HG03139 (cell line): Measurements from ENCODE around the gene NUDT7.

ENCODE experiments used
- ATAC-seq: cut with Tn5 transposase; IDR thresholded peaks from one replicate; pipeline ENCODE4 v1.9.1; 2021; ENCODE audit not compliant: unreplicated experiment

Gene NUDT7

DNA sequence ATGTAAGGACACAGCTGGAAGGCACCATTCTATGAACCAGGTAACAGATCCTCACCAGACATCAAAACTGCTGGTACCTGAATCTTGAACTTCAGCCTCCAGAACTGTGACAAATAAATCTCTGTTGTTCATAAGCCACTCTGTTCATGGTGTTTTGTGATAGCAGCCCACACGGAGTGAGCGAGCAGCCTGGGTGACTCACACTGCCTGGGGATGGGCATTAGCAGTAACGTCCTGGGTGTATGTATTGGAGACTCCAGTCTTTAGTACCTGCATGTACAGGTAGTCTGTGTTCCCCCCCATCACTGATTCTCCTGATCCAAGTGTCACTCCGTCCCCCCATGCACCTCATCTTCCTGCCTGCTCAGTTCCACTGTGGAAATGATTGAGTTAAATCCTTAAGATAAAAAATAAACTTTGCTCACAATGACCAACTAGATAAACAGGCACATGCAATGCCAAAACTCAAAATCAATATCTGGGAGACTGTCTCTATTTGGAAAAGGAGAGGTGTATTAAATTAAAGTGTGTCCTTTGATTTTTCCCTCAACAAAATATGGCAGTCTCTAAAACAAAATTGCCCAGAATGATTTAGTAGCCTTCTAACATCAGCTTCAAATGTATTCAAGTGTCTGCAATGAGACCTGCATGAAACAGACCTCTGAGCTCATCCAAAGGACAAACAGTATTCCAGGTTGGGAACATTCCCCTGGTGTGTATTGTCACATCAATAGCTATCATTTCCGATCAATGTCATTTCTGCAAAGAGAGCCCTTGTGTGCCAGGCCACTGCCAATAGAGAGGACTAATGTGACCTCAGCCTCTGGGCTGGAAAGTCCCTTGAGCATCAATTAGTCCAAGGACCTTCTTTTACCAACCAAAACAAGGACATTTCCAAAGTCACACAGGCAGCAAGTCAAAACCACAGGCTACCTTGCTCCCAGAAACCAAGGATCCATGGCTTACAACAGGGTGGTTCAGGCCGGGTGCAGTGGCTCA lies 53.9 kb downstream of the NUDT7 start:
- no peak for ATAC-seq

GRCh38 chr16:77777745-77778144 lies 55.4 kb downstream of the NUDT7 start:
- ATAC-seq: no peak

GRCh38 chr16:77780378-77780837 lies 58.1 kb downstream of the NUDT7 start:
- no peak for ATAC-seq

DNA sequence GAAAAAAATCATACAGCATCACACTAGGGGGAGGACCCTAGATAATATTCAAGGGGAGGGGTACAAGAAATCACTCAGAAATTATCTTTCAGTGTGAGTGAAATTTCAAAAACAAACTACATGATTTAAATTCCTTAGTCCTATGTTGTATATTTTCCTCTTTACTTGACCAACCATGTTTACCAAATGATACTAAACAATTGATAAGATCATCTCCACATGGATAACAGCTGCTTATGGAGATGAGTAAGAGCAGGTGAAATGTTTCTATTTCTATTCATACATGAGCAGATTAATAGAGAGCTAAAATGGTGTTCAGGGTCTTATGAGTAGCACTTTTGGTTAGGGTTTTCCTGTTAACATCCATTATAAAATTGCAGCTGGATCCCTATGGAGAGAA lies 58.8 kb downstream of the NUDT7 start:
- no peak for ATAC-seq

GRCh38 chr16:77782694-77783093 lies 60.4 kb downstream of the NUDT7 start:
- ATAC-seq: no peak

DNA sequence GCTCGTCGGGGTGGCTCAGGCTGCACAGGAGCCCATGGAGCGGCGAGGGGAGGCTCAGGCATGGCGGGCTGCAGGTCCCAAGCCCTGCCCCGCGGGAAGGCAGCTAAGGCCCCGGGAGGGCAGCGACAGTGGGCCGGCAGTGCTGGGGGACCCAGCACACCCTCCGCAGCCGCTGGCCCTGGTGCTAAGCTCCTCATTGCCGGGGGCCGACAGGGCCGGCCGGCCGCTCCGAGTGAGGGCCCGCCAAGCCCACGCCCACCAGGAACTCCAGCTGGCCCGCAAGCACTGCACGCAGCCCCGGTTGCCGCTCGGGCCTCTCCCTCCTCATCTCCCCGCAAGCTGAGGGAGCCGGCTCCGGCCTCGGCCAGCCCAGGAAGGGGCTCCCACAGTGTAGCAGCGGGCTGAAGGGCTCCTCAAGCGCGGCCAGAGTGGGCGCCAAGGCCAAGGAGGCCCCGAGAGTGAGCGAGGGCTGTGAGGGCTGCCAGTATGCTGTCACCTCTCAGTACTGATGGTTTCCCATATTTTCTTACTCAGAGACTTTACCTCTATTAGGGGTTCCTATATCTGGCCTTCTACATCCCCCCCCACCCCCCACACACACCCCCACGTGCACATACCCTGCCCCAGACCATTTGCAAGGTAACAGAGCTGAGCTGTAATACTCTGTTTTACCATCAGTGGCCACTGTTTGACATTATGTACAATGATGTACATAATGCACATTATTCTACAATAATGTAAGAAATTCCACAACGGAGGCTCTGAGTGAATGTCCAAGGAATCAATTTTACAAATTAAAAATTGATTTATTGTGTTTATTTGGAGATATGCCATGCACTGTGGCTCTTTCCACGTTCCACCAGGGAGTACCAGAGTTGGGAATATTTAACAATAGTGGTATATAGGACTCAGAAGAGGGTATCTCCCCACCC lies 62.4 kb downstream of the NUDT7 start:
- ATAC-seq: no peak

- ATAC-seq: no peak
Observed at GRCh38 chr16:77785373-77785764, 63.1 kb downstream of the NUDT7 start.

DNA sequence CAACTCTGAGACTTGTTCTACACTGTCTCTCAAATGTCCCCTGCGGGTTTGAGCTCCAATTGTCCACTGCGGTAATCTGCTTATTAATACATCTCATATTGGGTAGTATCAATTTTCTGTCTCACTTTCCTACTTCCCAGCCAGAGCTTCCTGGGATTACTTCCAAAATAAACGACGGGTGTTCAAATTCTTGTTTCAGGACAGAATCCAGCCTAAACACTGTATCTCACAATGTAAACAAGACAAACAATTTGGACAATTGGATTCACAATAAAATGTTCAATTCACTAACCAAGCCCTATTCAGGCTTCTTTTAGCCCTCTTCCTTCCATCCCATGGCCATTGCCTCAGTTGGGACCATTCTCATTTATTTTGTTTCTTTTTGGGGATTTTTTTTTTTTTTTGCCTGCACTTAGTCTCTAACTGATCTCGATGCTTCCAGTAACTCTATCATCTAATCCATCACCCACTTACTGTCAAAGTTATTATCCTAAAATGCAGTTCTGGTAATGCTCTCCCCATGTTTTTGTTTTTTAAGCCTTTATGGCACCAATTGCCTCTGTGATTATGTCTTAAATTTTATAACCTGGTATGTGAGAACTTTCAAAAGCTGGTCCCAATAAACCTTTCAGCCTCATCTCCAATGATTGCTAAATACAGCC lies 64.0 kb downstream of the NUDT7 start:
- ATAC-seq: no peak

DNA sequence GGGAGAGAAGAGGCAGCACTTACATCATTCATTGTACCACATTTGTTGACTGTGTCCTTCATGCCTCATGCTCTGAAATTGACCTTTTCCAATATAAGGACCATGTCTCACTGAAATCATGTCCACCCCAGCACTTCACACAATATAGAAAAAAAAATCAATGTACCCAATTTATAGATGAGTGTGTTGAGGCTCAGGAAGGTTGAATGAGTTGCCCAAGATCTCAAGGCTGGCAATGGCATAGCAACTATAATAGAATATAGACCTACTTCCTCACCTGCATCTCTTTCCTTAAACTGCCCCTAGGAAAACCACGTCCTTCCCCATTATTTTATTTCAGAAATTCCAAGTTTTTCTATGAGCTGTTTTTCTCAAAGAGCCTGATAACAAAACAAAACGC lies 65.1 kb downstream of the NUDT7 start:
- ATAC-seq: no peak

GRCh38 chr16:77788181-77789084 lies 66.1 kb downstream of the NUDT7 start, which contains the start of gene VAT1L:
Gene VAT1L (plus strand): TSS chr16:77788564. CDS start chr16:77788683, 119 bp downstream.
- no peak for ATAC-seq

- ATAC-seq: no peak
Observed at GRCh38 chr16:77789085-77790008, 67.0 kb downstream of the NUDT7 start.

- no peak for ATAC-seq
Observed at GRCh38 chr16:77790009-77790372, 67.7 kb downstream of the NUDT7 start.

DNA sequence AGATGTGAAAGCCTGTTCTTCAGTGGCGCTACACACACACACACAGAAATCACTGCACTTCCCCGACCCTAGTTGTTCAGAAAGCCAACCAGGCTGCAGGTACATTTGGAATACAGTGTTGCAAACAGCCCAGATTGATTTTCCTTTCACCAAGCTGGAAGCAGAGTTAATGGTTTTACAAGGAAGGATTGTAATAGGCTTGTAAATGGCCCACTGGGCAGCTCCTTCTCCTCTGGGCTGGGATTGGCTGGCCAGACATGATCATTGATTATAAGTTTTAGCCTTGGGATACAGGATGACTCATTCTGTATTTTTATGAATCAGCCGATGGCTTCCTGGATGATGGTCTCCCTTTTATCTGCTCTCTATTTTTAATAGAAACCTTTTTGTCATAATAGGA lies 68.6 kb downstream of the NUDT7 start:
- ATAC-seq: no peak
